ENCODE results near the gene PHYKPL.
A peak's percentile ranks its signal among the peaks of the same experiment; 100 is the strongest.

PHYKPL gene

DNA sequence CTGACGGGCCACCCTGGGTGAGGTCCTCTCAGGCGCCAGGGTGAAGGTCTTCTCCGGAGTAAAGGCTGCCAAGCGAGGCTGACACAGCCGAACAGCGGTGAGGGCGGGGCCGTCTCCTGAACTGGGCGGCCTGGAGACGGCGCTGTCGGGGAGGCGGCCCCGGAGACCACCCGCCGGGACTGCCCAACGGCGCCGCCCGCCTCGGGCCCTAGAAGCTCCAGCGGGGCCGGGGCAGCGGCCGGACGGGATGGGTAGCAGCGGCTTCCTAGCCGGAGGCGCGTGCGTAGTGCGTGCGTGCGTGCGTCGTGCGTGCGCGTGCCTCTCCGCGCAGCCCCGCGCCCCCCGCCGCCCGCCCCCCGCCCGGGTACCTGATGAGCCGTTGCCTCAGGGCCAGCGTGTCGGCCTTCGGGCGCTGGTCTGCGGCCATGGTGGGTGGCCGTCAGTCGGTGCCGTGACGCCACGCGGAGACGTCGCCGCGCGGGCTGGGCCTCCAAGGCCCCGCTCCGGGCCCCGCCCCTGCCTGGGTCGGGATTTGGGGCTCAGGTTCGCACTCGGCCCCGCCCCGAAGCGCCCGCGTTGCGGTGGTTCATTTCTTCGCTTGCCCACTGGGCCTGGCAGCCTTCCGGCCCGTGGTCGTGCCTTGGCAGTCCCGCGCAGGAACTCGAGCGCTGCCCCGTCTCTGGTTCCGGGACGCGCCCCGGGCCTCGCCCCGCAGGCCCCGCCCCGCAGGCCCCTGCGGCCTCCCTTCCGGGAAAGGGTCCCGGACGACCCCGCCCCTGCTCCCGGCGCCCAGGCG lies at the start of gene PHYKPL:
TSS of gene PHYKPL (minus strand) at position 679 of the 796 bp plus-strand sequence. CDS start at position 427, 252 bp downstream.
- DNase-seq (ENCODE audit: low read depth): peak; percentile 55

DNA sequence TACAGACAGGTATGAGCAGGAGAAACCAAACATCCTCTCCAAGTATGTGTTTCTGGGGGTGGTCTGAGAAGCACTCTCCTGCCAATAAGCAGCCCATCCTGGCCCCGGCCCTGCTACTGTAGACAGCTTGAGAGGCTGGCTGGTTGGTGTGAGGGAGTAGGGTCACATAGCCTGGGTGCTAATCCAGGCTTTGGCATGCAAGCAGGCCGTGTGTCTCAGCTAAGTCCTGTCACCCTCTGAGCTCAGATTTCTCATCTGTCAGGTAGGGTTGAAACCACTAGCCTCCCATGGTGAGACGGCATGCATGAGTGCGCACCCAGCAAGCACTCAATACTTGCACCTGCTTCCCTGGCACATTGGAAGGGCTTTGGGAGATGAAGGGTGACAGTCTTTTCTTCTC lies 49.8 kb upstream of the PHYKPL start:
- no peak for DNase-seq (ENCODE audit: low read depth)

DNA sequence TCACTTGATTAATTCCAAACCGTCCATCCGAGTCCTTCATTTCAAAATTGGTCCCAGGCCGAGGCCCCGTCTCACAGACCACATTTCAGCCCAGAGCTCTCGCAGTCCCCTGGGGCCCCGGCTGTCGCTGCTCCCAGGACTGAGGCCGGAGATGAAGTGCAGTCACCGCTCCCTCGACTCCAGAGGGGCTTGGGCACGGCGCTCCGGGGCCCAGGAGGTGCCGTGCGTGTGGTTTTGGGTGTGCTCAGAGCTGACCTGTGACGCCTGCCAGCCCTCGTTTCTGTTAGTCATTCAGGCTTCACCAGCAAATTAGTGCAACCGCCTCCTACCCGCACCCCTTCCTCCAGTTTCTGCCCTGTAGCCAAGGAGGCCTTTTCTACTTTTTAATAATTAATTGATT lies 48.7 kb upstream of the PHYKPL start:
- DNase-seq (ENCODE audit: low read depth): no peak

DNA sequence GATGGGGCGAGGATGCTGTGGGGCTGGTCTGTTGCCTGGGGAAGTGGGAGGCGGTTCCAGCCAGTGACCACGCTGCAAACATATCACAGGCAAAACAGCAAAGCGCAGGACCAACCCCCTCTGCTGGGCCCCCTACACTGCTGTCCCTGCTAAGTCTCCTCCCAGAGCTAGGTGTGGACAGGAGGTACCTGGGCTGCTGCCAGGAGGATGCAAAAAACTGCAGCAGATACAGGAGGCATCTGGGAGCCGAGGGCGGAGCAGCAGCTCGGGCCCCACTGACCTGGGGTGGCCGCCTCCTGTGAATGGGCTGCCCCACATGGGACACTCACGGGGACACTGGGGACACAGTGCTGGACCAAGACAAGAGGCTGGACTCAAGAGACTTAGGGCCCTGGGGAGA lies 48.0 kb upstream of the PHYKPL start:
- DNase-seq (ENCODE audit: low read depth): no peak

DNA sequence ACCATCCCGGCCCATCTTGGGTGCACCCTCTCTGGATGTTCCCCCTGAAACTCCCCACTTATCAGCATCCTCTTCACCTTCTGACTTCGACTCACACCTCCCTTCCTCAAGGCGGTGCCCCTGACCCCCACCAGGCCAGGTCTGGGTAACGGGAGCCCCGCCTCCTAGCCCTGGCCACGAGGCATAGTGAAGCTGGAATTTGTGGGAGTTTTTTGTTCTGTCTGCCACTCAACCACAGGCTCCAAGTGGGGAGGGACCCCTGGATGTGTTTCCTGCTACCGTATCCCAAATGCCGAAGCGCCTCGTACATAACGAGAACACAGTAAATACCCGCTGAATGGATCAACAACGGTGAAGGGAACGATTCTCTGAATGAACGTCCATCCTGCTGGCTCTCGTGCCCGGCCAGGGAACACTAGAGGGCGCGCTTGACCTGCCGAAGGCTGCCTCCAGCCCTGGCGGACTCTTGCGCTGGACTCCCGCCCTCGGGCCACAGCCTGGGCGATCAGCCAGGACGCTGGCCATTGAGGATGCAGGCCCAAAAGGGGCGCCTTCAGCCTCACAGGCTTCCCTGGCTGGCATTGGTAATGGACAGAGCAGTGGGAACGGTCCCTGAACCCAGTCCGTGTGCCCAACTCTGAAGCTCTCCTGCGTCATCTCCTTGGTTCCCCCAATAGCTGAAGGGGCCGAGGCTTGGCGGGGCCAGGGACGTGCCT lies 47.3 kb upstream of the PHYKPL start:
- DNase-seq (ENCODE audit: low read depth): no peak

DNA sequence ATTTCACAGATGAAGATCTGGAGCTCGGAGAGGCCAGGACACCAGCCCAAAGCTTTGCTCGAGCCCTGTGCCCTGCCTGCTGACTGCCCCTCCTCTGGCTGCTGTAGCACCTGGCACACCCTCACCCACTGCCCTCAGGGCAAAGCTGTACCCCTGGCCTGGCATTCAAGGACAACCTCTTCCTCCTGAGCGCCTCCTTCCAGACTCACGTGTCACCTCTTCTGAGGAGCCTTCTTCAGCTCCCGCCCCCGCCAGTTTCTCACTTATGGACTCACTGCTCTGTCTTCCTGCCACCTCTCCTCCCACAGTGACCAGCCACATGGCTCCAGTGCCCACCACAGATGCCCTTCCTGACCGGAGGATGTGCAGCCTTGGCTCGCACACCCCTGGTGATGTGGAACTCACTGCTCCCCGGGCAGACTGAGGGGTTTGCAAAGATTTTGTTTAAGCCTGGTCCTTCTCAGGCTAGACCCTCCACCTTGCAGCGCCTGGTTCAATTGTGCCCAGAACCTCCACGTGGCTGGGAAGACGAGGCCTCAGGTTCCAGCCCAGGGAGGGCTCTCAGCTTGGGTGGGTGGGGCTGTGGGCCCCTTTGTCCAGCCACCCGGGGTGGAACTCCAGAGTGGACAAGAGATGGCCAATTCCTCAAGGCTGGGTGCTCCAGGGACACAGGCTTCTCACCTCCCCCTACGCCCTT lies 46.6 kb upstream of the PHYKPL start:
- DNase-seq (ENCODE audit: low read depth): no peak

DNA sequence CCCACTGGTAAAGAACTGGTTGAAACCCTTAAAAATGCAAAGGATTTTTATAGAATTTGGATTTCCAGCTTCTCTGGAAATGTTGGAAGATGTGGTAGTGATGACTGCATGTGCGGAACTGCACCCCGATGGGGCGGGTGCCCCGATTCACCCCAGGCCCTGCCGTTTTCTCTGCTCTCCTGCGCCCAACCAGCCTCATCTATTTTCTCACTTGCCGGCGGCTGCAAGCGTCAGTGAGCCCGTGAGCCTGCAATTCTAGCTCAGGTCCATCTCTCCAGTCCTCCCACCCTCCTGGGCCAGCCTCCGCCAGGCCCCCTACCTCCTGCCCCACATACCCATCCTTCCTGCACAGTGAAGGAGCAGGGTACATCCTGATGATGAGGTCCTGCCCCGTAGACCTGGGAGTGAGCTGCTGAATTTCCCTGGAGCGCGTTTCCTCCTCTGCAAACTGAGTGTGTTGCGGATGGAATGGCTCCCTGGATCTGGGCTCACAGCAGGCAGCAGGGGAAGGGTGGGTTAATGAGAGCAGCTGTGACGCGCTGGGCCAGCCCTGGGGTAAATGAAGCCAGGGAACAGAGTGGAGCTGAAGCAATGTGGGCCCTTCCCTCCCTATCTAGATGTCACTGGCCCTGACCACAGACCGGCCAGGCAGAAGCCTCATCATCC lies 45.9 kb upstream of the PHYKPL start:
- DNase-seq (ENCODE audit: low read depth): no peak

DNA sequence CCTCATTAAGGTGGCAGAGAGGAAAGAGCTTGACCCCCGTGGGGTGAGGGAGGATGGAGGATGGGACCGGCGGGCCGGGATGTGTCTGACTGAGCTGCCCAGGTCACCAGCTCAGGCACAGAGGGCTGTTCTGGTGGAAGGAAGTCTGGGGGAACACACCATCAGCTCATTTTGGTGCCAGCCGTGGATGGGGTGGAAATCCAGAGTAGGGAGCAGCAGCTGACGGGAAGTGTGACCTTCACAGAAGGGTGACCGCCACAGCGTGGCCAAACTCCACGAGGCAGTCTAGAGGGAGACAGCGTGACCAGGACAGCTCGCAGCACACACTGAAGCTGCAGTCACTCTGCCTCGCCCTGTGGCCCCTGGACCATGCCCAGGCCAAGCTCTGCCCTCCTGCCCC lies 45.3 kb upstream of the PHYKPL start:
- DNase-seq (ENCODE audit: low read depth): no peak

DNA sequence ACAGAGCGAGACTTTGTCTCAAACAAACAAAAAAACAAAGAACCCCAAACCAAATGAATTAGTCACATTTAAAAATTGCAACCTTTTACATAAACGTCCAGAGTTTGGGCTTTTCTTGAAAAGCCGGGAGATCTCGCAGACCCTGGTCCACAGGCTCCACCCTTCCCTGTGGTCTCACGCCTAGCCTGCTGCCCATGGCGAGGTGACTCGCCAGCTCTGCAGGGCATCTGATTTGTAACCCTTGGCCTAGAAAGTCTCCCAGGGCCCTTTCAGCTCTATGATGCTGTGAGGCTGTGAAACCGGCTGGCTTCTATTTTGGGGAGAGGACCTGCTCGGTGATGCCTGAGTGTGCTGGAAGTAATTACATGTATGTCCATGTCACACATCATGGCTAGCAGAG lies 44.7 kb upstream of the PHYKPL start:
- no peak for DNase-seq (ENCODE audit: low read depth)

DNA sequence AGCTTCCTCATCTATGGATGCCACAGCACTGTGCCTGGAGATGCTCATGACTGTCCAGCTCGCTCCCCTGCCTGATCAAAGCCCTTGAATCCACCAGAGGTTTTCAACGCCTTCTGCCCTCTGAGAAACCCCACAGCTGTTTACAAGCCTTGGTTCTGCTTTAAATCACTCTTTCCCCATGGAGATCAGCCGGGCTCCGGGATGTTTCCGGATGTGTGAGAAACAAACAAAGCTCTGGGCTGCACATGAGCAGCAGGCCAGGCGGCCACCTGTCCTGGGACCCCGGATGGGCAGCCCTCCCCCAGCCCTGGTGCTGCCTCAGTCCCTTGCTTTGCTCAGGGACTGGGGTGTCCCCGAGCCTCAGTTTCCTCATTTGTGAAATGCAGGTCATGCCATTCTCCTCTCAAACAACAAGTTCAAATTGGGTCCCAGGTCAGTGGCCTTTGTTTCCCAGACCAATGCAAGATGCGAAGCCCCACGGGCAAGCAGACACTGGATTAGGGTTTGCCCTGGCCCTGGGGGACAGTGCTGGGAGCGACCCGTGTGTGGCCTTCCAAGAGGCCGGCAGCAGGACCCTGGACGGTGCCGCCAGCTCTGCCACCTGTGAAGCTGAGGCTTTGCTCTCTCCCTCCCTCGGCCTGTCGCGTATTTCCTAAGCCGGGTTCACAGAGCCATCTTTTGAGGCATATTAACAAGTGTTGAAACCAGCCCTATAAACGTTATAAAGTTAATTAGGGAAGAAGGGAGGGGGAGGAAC lies 42.4 kb upstream of the PHYKPL start:
- no peak for DNase-seq (ENCODE audit: low read depth)

DNA sequence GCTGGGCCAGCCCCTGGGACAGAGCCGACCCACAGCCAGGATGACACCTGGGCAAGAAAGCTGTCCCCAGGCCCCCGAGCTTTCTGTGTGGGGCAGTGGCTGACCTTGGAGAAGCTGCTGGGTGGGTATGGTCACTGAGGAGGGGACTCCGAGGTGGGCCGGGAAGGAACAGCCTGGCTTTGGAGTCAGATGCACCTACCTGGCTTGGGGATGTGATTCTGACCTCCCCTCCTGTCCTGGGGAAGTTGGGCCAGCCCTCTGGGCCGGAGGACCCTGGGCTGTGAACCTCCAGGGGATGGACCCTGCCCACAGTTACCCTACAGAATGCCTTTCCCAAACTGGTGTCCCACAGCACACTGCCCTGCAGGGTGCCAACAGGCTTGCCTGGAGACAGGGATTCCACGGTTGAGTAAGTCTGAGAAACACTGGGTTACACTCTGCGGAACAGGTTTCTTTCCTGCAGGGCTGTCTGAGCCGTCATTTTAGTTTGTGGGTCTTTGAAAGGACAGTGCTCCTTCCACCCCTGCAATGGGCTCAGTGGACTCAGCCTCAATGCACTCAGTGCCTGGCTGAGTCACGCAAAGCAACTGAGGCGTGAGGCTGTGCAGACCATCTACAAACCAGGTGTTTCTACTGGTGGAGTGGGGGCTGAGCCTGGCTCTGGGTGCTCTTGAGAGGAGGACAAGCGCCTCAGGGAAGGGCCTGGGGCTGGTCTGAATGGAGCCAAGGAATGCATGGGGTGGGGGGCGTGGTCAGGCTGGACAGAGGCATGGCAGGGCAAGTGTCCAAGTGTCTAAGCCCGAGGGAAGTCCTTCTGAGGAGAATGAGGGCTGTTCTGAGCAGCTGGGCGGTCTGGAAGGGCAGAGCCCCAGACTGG lies 41.3 kb upstream of the PHYKPL start:
- no peak for DNase-seq (ENCODE audit: low read depth)

DNA sequence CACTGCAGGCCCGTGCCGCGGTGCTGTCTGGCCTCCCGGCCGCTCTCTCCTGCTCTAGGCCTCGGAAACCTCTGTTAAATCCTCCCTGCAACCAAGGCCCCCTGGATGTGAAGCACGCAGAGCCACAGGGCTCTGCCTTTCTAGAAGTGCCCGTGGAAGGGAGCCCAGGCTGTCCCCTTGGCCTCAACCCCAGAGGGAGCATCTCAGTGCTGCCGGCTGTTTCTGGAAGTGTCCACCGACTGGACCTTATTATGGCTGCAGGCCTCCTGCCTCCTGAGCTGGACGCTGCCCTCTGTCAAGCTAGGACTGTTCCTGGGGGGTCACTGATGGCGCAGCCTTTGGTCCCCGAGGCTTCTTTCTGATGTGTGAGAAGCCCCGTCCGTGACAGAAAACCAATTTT lies 40.4 kb upstream of the PHYKPL start:
- no peak for DNase-seq (ENCODE audit: low read depth)

DNA sequence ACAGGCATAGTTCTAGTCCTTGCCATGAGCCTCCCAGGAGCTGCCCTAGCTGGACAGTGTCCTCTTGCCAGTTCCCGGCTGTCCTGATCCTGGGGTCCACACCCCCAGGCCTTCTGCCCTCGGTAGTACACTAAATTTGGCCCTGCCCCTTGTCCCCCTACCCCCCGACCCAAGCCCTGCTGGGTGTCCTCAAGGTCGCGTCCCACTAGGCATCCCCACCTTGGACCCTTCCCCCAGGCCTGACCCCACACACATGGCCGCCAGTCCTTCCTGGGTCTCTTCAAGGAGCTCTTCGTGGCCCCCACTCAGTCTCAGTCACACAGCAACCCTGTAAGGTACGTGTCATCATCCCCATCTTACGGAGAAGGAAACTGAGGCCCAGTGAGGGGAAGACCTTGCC lies 40.0 kb upstream of the PHYKPL start:
- DNase-seq (ENCODE audit: low read depth): no peak

DNA sequence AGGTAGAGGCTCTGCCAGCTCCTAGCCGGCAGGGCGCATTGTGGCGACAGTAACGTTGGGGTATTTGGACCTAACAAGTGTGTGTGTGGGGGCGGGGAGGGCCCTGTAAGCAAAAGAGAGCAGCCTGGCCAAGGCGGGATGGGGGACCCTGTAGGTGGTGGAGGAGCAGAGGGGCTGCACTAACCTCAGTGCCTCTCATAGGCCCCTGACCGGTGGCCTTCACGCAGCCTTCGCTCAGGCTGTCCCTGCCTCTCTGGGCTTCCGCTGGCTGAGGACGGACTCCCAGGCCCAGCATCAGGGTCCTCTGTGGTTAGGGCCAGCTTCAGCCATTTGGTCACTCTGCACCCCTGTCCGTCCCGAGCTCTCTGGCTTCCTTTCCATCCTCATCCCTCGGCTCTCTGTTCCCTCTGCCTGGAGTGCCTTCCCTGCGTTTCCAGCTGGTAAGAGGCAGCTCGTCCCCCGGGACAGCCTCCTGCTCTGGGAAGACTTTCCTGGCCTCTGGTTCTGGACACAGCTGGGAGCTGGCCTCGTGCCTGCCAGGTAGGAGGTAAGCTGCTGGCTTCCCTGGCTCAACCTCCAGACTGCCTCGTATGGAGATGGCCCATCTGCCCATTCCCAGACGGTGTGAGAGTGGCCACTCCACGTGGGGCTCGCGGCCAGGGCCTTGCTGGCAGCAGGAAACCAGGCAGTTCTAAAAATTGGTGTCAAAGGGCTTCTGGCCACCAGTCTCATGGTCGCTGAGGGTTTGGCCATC lies 39.3 kb upstream of the PHYKPL start:
- DNase-seq (ENCODE audit: low read depth): no peak

DNA sequence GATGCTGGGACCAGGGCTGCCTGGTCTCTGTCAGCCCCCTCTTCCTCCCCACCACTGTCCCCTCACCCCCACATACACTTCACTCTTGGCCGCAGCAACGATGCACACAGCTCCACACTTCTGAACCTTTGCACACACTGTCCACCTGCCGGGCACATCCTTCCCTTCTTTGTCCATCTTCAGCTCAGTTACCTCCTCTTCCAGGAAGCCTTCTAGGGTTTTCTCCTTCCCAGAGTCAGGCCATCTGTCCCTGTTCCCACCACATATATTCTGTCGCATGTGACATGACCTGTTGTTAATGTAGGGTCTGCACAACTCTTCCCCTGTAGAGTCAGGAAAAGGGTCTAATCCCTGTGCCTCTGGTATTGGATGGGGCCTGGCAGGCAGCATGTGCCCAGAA lies 38.6 kb upstream of the PHYKPL start:
- no peak for DNase-seq (ENCODE audit: low read depth)

DNA sequence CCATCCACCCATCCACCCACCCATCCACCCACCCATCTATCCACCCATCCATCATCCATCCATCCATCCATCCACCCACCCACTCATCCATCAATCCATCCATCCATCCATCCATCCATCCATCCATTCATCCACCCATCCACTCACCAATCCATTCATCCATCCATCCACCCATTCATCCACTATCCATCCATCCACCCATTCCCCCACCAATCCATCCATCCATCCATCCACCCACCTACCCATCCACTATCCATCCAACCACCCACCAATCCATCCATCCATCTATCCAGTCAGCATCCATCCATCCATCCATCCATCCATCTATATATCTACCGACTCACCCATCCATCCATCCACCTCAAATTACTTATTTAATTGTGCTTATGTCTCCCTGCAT lies 36.9 kb upstream of the PHYKPL start:
- DNase-seq (ENCODE audit: low read depth): no peak

DNA sequence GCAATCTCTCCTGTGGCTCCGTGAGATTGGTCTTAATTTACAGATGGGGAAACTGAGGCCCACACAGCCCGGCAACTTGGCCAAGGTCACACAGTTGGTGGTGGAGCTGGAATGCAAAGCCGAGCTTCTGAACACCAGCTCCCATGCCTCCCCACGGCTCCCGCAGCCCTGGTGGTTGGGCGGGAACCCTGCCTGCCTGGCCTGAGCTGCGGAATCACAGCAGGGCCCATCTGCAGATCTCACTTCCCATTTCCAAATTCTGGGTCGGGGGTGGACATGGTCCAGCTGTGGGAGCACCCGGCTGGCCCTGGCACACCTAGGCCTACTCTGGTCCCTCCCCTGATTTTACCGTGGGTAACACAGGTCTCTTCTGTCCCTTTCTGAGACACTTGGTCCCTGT lies 35.3 kb upstream of the PHYKPL start:
- DNase-seq (ENCODE audit: low read depth): no peak

DNA sequence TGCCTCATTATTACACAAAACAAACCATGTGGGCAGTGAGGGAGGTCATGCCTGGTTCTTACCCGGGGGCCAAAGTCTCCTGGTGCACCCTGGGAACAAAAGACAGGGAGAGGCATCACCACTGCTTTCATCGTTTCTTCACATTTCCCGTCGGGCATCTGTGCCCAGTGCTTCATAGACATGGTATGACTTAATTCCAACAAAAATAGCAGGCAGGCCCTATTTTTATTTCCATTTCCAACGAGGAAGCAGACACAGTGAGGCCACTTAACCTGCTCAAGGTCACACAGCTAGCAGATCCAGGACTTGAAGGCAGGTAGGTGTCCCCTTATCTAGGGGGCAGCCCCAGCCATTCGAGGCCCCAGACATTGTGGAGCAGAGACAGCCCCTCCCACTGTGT lies 34.6 kb upstream of the PHYKPL start:
- DNase-seq (ENCODE audit: low read depth): no peak

DNA sequence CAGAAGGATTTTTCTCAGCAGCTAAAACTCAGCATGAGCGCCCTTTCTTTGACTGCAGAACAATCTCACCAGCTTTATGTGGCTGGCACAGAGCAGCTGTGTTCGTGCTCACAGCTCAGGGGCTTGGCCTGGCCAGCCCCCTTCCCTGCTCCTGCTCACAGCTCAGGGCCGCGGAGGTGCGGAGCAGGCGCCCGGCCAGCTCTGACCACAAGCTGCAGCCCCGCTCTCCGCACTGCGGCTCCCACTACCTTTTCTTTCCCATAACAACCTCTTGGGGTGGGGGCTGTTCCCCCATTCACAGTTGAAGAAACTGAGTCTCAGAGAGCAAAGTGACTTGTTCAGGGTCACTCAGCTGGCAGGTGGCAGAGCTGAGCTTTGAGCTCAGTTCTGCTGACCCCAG lies 34.0 kb upstream of the PHYKPL start:
- no peak for DNase-seq (ENCODE audit: low read depth)

DNA sequence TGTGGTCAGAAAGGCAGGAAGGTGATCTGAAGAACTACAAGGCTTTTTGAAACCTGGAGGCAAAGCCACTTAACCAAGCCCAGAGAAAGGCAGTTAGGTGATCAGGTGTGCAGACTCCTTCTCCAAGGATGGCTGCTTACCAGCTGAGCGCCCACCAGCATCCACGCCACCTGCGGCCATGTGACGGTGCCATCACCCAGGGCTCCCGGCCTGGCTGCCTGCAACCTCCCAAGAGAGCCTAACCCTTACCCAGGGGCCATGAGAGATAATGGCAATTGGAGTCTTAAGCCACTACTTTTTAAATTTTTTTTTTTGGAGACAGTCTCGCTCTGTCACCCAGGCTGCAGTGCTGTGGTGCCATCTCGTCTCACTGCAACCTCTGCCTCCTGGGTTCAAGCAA lies 33.1 kb upstream of the PHYKPL start:
- DNase-seq (ENCODE audit: low read depth): no peak
